Epidermal melanocyte (primary cell): ENCODE data around the gene ING1.
"Not testable (repeated sequence)": the region's sequence is repeated elsewhere in the genome, so short reads cannot be mapped to it uniquely, and the experiment has no call there.

Experiments
- DNase-seq: peaks from one replicate; pipeline ENCODE4 v3.0.0; 2011; ENCODE audit warnings: low spot score; ENCODE audit not compliant: insufficient read length

Gene ING1

GRCh38 chr13:110714797-110715394 lies 1.4 kb downstream of the ING1 start:
- no peak for DNase-seq

GRCh38 chr13:110715395-110716246 lies 2.1 kb downstream of the ING1 start:
- DNase-seq: peak; percentile 85

DNA sequence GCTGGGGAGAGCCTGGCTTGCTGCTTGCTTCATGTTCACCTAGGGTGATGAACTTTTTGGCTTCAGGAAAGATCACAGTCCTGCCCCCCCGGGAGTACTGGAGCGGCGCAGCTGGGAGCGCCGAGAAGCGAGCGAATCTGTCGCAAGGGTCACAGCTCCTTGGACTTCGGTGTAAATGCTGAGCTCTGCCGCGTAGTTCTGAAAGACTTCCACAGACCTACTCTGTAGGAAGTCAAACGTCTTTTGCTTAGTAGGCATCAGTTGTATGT lies 2.7 kb downstream of the ING1 start:
- no peak for DNase-seq

DNA sequence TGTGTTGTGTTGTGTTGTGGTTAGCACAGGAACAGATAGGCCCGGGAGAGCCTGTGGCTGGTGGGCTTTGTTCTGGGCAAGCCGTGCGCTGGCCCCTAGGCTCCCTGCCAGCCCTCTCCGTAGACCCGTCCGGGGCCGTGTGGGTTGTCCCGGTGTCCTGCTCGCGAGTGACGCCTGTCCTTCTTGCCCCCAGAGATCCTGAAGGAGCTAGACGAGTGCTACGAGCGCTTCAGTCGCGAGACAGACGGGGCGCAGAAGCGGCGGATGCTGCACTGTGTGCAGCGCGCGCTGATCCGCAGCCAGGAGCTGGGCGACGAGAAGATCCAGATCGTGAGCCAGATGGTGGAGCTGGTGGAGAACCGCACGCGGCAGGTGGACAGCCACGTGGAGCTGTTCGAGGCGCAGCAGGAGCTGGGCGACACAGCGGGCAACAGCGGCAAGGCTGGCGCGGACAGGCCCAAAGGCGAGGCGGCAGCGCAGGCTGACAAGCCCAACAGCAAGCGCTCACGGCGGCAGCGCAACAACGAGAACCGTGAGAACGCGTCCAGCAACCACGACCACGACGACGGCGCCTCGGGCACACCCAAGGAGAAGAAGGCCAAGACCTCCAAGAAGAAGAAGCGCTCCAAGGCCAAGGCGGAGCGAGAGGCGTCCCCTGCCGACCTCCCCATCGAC lies 5.7 kb downstream of the ING1 start:
- no peak for DNase-seq

DNA sequence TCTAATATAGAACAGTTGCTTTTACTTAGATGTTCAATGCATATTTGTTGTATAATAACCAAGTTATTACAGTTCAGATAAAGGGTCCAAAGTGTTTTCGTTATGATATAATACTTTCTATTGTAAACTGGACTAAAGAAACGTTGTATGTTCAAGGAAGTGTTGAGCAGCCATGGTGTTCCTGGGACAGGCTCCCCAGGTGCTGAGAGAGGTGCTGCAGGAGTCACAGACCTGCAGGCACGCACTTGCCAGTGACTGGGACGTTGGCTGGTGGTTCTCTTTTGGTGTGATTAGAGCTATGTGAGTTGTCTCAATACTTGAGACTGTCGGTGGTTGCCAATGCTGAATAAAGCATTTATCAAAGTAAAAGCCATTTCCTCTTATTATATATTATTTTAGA lies 9.5 kb downstream of the ING1 start:
- no peak for DNase-seq

DNA sequence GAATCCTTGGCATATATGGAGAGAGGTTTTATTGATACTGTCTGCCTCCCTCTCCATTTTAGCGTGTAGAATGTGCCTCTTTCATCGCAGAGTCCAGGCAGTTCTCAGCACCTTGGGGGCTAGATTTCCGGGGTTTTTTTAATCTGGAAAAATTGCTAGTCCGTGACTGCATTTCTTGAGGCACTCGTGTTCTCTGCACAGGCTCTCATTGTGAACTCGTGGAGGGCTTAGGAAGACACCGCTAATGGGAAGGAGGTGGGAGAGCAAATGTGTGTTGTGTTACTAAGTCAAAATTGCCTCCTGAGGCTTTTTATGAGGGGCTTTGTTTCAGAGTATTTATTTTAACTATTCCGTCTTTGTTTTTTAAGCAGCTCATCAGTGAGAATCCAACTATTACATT lies 10.1 kb downstream of the ING1 start:
- no peak for DNase-seq

DNA sequence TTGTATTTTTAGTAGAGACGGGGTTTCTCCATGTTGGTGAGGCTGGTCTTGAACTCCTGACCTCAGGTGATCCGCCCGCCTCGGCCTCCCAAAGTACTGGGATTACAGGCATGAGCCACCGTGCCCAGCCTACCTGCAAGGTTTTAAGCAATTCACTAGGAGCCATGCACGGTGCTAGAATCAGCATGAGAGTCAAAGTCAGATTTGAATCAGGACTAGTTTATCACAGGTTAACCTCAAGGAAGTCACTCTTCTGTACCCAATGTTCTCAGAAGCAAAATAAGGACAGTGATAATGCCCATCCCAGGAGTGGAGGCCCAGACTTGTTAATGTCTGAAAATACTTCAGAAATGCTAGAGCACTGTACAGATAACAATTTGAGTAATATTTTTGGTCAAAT lies 12.7 kb downstream of the ING1 start:
- DNase-seq: not testable (repeated sequence)

DNA sequence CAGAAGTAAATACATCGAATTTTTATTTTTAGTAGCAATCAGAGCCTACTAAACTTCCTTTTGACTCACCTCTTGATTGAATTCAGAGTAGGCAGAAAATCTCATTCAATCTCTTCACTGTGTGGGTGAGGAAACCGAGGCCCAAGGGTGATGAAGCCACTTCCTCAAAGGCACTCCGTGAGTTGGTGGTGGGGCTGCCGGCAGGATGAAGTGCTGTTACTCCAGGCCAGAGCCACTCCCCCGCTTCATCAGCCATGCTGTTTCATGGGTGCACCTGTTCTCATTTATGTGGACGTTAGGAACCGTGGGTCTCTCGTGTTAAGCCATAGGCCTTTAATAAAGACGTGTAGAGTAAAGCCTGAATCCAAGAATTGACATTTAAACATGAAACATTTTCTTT lies 13.2 kb downstream of the ING1 start:
- DNase-seq: no peak

DNA sequence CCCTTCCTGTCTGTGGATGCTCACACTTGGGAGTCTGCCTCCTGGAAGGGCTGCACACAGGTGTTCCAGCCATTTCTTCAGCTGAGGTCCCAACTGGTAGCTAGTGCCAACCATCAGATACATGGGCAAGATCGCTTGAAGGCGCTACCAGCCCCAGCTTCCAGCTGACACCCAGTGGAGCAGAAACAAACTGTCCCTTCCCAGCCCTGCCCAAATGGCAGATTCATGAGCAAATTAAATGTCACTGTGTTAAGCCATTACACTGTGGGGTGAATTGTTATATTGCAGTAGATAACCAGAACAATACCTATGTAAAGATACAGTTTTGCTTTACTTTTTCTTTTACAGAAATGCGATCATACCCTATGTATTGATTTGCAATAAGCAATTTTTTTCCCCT lies 17.6 kb downstream of the ING1 start:
- DNase-seq: no peak

DNA sequence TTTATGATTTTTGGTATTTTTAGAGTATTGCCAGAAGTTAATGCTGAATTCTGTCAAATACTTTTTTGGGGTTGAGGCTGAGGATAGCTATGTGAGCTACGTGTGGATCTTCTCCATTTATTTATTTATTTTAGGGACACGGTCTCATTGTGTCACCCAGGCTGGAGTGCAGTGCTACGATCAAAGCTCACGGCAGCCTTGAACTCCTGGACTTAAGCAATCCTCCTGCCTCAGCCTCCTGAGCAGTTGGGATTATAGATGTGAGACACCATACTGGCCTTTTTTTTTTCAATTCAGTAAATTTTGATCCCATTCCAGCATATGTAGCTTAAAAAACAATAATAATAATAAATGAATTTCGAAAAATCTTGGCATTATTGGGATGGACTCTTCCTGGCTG lies 21.1 kb downstream of the ING1 start:
- DNase-seq: no peak

- no peak for DNase-seq
Observed at GRCh38 chr13:110737555-110737954, 24.1 kb downstream of the ING1 start.

DNA sequence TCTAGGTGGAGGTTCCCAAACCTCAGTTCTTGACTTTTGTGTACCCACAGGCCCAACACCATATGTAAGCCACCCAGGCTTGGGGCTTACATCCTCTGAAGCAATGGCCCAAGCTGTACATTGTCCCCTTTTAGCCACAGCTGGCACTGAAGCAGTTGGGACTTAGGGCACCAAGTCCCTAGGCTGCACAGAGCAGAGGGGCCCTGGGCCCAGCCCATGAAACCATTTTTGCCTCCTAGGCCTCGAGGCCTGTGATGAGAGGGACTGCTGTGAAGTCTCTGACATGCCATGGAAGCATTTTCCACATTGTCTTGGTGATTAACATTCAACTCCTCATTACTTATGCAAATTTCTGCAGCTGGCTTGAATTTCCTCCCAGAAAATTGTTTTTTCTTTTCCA lies 30.2 kb downstream of the ING1 start:
- DNase-seq: no peak

GRCh38 chr13:110746438-110746837 lies 32.9 kb downstream of the ING1 start:
- no peak for DNase-seq

DNA sequence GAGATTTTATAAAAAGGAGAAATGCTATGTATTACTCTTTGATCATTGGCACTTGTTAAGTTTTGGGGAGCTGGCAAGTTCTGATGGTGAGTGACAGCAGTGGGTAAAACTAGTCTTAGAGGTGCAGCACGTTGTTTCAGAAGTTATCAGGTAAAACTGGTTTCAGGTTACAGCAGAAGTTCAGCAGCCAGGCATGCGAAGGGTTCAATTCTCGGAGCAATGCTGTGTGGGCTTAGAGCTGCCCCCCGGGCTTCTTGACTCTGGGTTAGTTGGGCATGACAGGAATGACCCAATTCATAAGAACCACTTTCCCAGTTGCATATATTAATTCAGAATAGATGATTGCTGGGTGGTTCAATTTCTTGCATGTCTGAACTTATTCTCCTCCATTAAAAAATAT lies 34.8 kb downstream of the ING1 start:
- no peak for DNase-seq

- no peak for DNase-seq
Observed at GRCh38 chr13:110756219-110756631, 42.7 kb downstream of the ING1 start.

DNA sequence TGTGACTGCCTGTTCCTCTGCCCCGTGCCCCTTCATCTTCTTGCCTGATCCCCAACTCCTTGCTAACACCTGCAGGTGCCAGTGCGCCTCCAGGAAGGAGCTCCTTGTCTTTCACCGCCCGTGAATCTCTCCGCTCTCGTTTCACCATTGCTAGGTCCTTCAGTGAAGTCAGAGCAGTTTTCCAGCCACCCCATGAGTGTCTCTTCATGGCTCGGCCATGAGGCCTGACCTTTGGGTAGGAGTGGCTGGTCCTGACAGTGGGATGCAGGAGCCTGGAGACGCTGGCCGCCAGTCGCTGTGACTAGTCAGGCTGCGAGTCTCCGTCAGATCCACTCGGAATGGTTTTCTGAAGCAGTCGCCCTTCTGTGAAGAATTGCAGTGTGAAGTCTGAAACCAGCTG lies 43.8 kb downstream of the ING1 start:
- no peak for DNase-seq

GRCh38 chr13:110758195-110758805 lies 44.8 kb downstream of the ING1 start:
- DNase-seq: no peak

- DNase-seq: no peak
Observed at GRCh38 chr13:110759710-110760109, 46.2 kb downstream of the ING1 start.

DNA sequence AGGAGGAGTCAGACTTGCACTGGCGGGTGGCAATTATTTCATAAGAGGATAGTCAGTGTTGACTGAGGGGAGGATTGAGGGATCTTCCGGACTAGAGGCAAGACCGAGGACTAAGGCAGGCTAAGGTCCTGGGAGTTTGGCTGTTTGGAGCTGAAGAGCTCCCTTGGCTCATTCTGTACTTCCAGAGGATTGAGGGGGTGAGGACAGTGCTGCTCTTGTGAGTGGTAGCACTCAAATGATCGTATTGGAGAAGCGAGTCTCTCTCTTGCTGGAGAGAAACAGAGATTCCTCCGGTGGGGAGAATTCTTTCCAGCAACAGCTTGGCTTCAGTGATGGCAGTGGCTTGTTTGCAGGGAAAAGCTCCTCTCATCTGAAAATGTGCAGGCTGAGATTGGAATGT lies 47.1 kb downstream of the ING1 start:
- DNase-seq: no peak

DNA sequence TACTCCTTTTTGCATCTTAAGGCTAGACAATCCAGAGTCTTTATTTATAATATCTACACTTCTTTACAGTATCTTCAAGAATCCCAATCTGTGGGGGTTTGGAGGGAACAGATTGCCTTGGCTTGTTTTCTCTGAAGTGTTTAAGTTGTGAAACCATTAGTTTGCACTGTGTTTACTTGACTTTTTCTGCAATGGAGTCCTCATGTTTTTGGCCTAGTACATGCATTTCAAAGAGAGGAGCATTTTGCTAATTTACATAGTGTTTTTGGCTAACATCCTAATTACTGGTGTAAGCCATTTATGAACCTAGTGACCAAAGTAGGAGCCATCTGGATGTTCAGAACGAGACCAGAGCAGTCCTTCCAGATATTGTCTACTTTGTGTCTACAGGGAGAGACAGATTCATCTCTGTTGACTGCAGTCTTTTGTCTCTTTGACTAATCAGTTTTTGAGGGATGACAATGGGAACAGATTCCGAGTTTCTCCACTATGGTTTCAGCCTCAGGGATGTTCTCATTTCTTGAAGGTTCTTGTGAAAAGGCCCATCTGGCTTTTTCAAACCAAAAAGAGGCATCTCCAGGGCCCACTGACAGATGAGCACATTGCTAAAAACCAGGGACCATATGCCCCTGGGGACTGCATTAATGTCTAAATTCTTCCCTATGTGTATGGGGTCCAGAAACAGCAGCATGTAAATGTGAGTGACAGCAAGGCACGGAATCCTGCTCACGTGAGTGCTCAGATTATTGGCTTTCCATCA lies 53.4 kb downstream of the ING1 start:
- DNase-seq: no peak

DNA sequence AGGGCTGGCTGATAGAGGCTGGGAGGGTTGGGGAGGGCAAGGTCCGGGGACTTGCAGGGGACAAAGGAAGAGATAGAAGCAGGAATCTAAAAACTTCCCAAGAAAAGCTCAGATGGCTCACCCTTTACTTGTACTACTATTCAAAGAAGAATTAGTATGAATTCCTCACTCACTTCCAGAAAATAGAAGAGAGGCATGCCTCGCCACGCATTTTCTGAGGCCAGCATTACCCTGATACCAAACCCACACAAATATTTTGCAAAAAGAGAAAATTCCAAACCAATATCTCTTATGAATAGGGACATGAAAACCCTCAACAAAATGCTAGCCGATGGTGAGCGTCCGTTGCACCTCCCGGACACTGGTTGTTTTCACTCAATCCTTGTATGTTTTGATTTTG lies 54.0 kb downstream of the ING1 start:
- no peak for DNase-seq

DNA sequence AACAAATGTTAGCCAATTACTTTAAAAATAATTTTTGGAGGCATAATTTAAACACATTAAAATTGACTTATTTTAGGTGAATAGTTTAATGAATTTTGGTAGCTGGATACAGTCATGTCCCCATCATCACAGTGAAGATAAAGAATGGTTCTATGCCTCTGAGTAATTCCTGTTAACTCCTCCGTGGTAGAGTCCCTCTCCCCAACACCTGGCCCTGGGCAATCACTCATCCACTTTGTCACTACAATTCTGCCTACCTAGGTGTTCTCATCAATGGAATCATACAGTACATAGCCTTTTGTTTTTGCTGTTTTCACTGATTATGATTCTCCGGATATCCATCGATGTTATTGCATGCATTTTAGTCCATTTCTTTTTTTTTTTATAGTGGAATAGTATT lies 55.6 kb downstream of the ING1 start:
- DNase-seq: no peak
